Lower leg skin (tissue), 4 donors: ENCODE data around the gene PIK3R3. TPM values are rescaled to one million over a fixed set of nuclear protein-coding genes. Genes with fewer than 3 reads are reported as not detected.
A peak's percentile ranks its signal among the peaks of the same experiment; 100 is the strongest.

Source experiments
- DNase-seq, 2 donors: peaks; one replicate each; pipeline ENCODE4 v3.0.0-alpha.2; 2019; ENCODE audit warnings: low spot score in 2 of 2
- H3K4me3 ChIP-seq: fragments of 200-600 bp; sonication (generic); 2 replicates; pipeline ENCODE4 v1.5.1; 2017; ENCODE audit warnings: mild to moderate bottlenecking, low read depth; ENCODE audit not compliant: poor library complexity, severe bottlenecking
- POLR2A ChIP-seq, 2 donors: fragments of 450-650 bp; IDR thresholded peaks; one replicate each; pipeline ENCODE4 v1.6.1; 2016 to 2017; ENCODE audit warnings: antibody characterized with exemption in 2 of 2, mild to moderate bottlenecking in 1 of 2, moderate library complexity in 1 of 2
- WGBS, 2 donors: methylation state at CpG; one replicate each; pipeline ENCODE4 v1.1.5; 2018; 5-methylcytosine and 5-hydroxymethylcytosine counted together
- intact Hi-C: fragments of 100-400 bp; cut with DNase I; formaldehyde crosslinking; loops from one replicate; pipeline ENCODE4 v1.15.0; 2023; ENCODE audit warnings: low total_unique reads
- total RNA-seq, 4 donors: library from RNA; depleted of rRNA; stranded (reverse); fragments of >200 nt; gene quantifications; one replicate each; pipeline ENCODE4 v1.1.0, GENCODE V29; 2016
- TF ChIP-seq, protein P1 (sequence below), 3 donors: fragments of 450-650 bp; IDR thresholded peaks; one replicate each; pipeline ENCODE4 v1.5.1; 2016; ENCODE audit warnings: antibody characterized with exemption in 3 of 3, mild to moderate bottlenecking in 3 of 3, moderate library complexity in 2 of 3

PIK3R3 gene
- total RNA-seq, 4 donors from 2014 or later = 4.4 to 18.4 (median 11.7) TPM

DNA sequence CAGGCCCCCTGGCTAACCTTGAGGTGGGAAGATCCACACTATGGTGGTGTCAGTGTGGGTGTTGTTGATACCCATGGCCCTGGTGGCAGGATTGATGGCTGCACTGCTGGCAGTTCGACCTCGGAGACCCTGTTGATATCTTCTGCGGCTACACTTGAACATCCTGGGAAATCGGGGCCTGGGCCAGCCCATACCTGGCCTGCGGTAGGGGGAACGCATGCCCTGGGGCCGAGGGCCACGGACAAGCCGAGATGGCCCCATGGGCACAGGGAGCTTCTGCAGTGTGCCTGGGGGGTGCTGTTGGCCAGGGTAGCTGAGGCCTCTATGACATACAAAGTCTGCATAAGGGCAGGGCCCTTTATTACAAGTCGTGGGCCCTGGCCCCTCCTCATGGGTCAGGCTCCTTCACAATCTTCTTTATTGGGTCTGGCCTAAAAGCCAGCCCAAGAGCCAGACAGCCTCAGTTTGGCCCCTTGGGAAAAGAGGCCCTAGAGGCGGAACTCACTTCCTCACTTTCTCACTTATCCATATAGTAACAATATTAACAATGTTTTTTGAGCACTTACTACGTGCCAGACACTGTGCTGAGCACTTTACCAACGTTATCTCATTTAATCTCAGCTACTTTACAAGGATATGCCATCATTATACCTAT is 43.9 kb upstream of the PIK3R3 start, which contains the start of gene P3R3URF:
Gene P3R3URF, minus strand, starts transcription at position 278 of the 655 bp plus-strand sequence. Its CDS starts 17 bp downstream, at position 261.
- no peak for DNase-seq
- 90 to 94% methylated on average over 10 to 12 of the region's 13 CpGs for WGBS, 2 donors
- TF ChIP-seq, protein P1, sequence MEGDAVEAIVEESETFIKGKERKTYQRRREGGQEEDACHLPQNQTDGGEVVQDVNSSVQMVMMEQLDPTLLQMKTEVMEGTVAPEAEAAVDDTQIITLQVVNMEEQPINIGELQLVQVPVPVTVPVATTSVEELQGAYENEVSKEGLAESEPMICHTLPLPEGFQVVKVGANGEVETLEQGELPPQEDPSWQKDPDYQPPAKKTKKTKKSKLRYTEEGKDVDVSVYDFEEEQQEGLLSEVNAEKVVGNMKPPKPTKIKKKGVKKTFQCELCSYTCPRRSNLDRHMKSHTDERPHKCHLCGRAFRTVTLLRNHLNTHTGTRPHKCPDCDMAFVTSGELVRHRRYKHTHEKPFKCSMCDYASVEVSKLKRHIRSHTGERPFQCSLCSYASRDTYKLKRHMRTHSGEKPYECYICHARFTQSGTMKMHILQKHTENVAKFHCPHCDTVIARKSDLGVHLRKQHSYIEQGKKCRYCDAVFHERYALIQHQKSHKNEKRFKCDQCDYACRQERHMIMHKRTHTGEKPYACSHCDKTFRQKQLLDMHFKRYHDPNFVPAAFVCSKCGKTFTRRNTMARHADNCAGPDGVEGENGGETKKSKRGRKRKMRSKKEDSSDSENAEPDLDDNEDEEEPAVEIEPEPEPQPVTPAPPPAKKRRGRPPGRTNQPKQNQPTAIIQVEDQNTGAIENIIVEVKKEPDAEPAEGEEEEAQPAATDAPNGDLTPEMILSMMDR (IDR thresholded peaks at IDR 0.05) = no peak
- TF ChIP-seq POLR2A (IDR thresholded peaks at IDR 0.05) = no peak
- no peak within 1 kb of the TSS for H3K4me3 ChIP-seq
- intact Hi-C loops = no loop called here

DNA sequence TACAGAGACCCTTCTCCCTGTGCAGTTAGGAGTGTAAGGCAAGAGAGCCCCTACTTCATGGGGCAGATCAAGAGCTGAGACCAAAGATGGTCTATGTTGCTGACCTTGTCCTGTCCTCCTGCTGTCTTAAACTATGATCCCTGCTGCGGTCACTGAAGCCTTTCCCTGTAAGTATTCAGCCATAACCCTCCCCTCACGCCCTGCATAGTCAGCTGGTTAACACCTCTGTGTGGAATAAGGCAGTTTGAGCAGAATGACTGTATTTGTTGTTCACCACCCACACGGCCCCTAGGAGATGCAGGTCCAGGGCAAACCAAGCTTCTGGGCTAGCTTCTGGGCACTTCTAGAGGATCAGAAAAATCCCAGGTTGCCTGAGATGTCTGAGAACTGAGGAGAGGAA is 42.8 kb upstream of the PIK3R3 start:
- WGBS, 2 donors = 67 to 75% methylated on average over 3 of the region's 3 CpGs
- DNase-seq = no peak
- TF ChIP-seq, protein P1 (IDR thresholded peaks at IDR 0.05) = no peak
- TF ChIP-seq POLR2A (IDR thresholded peaks at IDR 0.05) = no peak
- intact Hi-C loops = no loop called here
- H3K4me3 ChIP-seq = no peak overlapping the region

- no peak within 1 kb of the TSS for H3K4me3 ChIP-seq
- intact Hi-C loops = no loop called here
- TF ChIP-seq, protein P1 (IDR thresholded peaks at IDR 0.05) = no peak
- DNase-seq = peak in 1 of 2 donors; percentile 72
- WGBS, 2 donors = 30 to 37% methylated on average over 11 of the region's 11 CpGs
Measured at GRCh38 chr1:46174448-46175231, 42.2 kb upstream of the PIK3R3 start, which contains the start of gene TSPAN1. Gene TSPAN1 (plus strand): TSS chr1:46175087. CDS start chr1:46181108, 6,021 bp downstream.

- intact Hi-C loops = no loop called here
- no peak for DNase-seq
- TF ChIP-seq POLR2A (IDR thresholded peaks at IDR 0.05) = no peak
- TF ChIP-seq, protein P1 (IDR thresholded peaks at IDR 0.05) = no peak
- WGBS, 2 donors = 43% methylated on average over 4 of the region's 4 CpGs
- H3K4me3 ChIP-seq = no peak overlapping the region
Measured at GRCh38 chr1:46173361-46173856, 41.0 kb upstream of the PIK3R3 start.

DNA sequence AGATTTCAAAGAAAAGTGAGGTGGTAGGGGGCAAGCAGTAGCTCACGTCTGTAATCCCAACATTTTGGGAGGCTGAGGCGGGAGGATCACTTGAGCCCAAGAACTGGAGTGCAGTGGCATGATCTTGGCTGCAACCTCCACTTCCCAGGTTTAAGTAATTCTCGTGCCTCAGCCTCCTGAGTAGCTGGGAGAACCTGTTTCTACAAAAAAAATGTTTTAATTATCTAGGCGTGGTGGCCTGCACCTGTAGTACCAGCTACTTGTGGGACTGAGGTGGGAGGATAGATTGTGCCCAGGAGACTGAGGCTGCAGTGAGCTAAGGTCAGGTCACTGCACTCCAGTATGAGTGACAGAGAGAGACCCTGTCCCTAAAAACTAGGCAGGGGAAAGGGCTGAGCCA is 39.9 kb upstream of the PIK3R3 start:
- no peak for DNase-seq
- no peak overlapping the region for H3K4me3 ChIP-seq
- intact Hi-C loops = no loop called here
- WGBS, 2 donors = 65 to 75% methylated on average over 4 of the region's 4 CpGs
- TF ChIP-seq, protein P1 (IDR thresholded peaks at IDR 0.05) = no peak
- no peak for TF ChIP-seq POLR2A (IDR thresholded peaks at IDR 0.05)
